Neural crest cell (in vitro differentiated cells): ENCODE results near the gene DNAH17. TPM values are rescaled to one million over a fixed set of nuclear protein-coding genes. Genes with fewer than 3 reads are reported as not detected.

Source experiments
- DNase-seq: peaks from one replicate; pipeline ENCODE4 v3.0.0; 2021; ENCODE audit warnings: low read depth, mixed read lengths, low spot score
- H3K27ac Mint-ChIP-seq: one replicate; pipeline ENCODE4 v1.8.0; 2021; ENCODE audit warnings: mild to moderate bottlenecking, mixed read lengths; ENCODE audit not compliant: unreplicated experiment
- H3K27me3 Mint-ChIP-seq: 2 replicates; pipeline ENCODE4 v1.8.0; 2021; ENCODE audit warnings: low read depth, mild to moderate bottlenecking, mixed read lengths
- H3K36me3 Mint-ChIP-seq: 2 replicates; pipeline ENCODE4 v1.8.0; 2021; ENCODE audit warnings: low read depth, mild to moderate bottlenecking, mixed read lengths
- H3K4me1 Mint-ChIP-seq: 2 replicates; pipeline ENCODE4 v1.8.0; 2021; ENCODE audit warnings: mixed read lengths
- H3K4me3 Mint-ChIP-seq: one replicate; pipeline ENCODE4 v1.8.0; 2021; ENCODE audit warnings: mild to moderate bottlenecking, mixed read lengths
- H3K9me3 Mint-ChIP-seq: 2 replicates; pipeline ENCODE4 v1.8.0; 2021; ENCODE audit warnings: mixed read lengths
- total RNA-seq: library from RNA; stranded (reverse); gene quantifications from 2 replicates; pipeline ENCODE4 v1.2.1, GENCODE V29; 2021
- TF ChIP-seq, protein P1 (sequence below): fragments of 200-600 bp; sonication (generic); conservative IDR thresholded peaks from 2 replicates; pipeline ENCODE4 v1.5.0; 2021; ENCODE audit warnings: antibody characterized with exemption, mild to moderate bottlenecking

The DNAH17 gene
- total RNA-seq, 1 donor from 2014 or later: 0.09 TPM

- Mint-ChIP-seq H3K36me3 (no peaks in the 10 kb centered on the region), H3K9me3 (no peaks in the 10 kb centered on the region), H3K4me1 (peaks cover 6% of the 10 kb centered on the region), H3K4me3 (no peak overlapping the region), H3K27me3 (peaks cover 6% of the 10 kb centered on the region), H3K27ac (no peak overlapping the region)
- no peak for DNase-seq
- TF ChIP-seq, protein P1, sequence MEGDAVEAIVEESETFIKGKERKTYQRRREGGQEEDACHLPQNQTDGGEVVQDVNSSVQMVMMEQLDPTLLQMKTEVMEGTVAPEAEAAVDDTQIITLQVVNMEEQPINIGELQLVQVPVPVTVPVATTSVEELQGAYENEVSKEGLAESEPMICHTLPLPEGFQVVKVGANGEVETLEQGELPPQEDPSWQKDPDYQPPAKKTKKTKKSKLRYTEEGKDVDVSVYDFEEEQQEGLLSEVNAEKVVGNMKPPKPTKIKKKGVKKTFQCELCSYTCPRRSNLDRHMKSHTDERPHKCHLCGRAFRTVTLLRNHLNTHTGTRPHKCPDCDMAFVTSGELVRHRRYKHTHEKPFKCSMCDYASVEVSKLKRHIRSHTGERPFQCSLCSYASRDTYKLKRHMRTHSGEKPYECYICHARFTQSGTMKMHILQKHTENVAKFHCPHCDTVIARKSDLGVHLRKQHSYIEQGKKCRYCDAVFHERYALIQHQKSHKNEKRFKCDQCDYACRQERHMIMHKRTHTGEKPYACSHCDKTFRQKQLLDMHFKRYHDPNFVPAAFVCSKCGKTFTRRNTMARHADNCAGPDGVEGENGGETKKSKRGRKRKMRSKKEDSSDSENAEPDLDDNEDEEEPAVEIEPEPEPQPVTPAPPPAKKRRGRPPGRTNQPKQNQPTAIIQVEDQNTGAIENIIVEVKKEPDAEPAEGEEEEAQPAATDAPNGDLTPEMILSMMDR: no peak
These were observed 86.5 kb downstream of the DNAH17 start for GRCh38 chr17:78490673-78491072.

DNA sequence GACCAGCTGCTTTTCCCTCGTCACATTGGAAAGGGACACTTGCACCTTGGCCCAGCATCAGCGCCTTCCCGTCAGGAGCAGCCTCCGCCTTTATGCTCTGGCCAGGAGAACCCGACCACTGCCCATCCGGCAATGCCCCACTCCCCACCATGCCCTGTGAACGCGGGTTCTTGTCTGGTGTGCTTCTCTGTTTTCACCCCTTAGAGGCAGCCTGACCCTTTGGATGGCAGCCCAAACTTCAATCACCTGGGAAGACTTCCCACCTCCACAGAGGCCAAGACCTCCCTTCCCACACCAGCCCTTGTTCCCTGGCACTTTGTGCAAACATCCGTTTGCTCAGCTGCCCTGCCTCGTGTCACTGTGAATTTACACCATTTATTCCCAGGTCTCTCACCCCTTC lies 87.0 kb downstream of the DNAH17 start:
- DNase-seq: no peak
- Mint-ChIP-seq H3K4me1 (peaks cover 6% of the 10 kb centered on the region), H3K36me3 (no peaks in the 10 kb centered on the region), H3K27me3 (peaks cover 6% of the 10 kb centered on the region), H3K9me3 (no peaks in the 10 kb centered on the region), H3K27ac (no peak overlapping the region), H3K4me3 (no peak overlapping the region)
- TF ChIP-seq, protein P1: no peak

DNA sequence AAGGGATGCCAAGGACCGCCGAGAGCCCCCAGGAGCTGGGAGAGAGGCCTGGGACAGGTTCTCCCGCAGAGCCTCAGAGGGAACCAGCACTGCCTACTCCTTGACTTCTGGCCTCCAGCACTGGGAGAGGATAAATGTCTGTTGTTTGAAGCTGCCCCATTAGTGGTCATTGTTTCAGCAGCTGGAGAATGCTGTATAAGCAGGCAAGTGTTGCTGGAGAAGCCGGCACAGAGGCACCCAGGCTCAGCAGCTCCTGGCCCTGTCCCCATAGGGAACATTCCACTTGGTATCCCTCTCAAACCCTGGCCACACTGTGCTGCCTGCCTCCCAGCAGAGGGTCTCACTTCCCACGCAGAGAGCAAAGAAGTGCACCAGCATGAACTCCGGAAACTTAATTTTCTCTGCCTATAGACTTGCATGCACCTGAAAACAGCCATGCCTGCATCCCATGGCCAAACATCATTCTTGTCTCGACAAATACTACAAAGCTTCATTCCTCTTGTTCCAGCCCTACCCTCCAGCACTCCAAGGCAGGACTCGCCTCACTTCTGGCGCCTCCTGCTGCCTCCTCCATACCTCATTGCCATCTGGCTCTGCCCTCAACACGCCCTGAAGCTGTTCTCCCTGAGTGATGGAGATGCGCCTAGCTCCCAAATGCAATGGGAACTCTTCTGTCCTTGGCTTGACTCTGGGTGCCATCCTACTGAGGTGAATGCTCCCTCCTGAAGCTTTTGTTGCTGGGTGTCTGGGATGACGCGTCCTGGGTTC lies 88.1 kb downstream of the DNAH17 start:
- TF ChIP-seq, protein P1: no peak
- Mint-ChIP-seq H3K4me1 (peaks cover 6% of the 10 kb centered on the region), H3K27ac (no peak overlapping the region), H3K4me3 (no peak overlapping the region), H3K27me3 (peaks cover 13% of the 10 kb centered on the region), H3K36me3 (no peaks in the 10 kb centered on the region), H3K9me3 (no peaks in the 10 kb centered on the region)
- DNase-seq: no peak

GRCh38 chr17:78488156-78488555 lies 89.0 kb downstream of the DNAH17 start:
- peaks cover 1% of the 10 kb centered on the region for H3K4me1 Mint-ChIP-seq
- H3K9me3 Mint-ChIP-seq: no peaks in the 10 kb centered on the region
- no peak for DNase-seq
- TF ChIP-seq, protein P1: no peak
- H3K27ac Mint-ChIP-seq: no peak overlapping the region
- H3K4me3 Mint-ChIP-seq: no peak overlapping the region
- no peaks in the 10 kb centered on the region for H3K36me3 Mint-ChIP-seq
- H3K27me3 Mint-ChIP-seq: peaks cover 14% of the 10 kb centered on the region

- no peak overlapping the region for H3K27ac Mint-ChIP-seq
- no peaks in the 10 kb centered on the region for H3K36me3 Mint-ChIP-seq
- H3K4me3 Mint-ChIP-seq: no peak overlapping the region
- TF ChIP-seq, protein P1: no peak
- H3K27me3 Mint-ChIP-seq: peaks cover 17% of the 10 kb centered on the region
- no peaks in the 10 kb centered on the region for H3K4me1 Mint-ChIP-seq
- H3K9me3 Mint-ChIP-seq: no peaks in the 10 kb centered on the region
- DNase-seq: no peak
These were observed 90.1 kb downstream of the DNAH17 start for GRCh38 chr17:78486946-78487680.
